HepG2 (cell line): ENCODE data around the gene ZBTB20. TPM values are rescaled to one million over a fixed set of nuclear protein-coding genes. Genes with fewer than 3 reads are reported as not detected.

Experiments used
- ARNTL ChIP-seq: sonication (generic); formaldehyde crosslinking; IDR thresholded peaks from 2 replicates; pipeline ENCODE4 v1.4.0; 2020; ENCODE audit warnings: mild to moderate bottlenecking, missing genetic modification reagents
- BRCA1 ChIP-seq: sonication (generic); formaldehyde crosslinking; IDR thresholded peaks from 2 replicates; pipeline ENCODE4 v1.4.0; 2020; ENCODE audit warnings: missing genetic modification reagents
- GPN1 ChIP-seq: sonication (generic); formaldehyde crosslinking; IDR thresholded peaks from 2 replicates; pipeline ENCODE4 v1.5.1; 2020; ENCODE audit warnings: missing genetic modification reagents, borderline replicate concordance
- KDM1A ChIP-seq: IDR thresholded peaks from 2 replicates; pipeline ENCODE4 v1.6.1; 2016; ENCODE audit warnings: missing compliant biosample characterization
- KDM5A ChIP-seq: fragments of 200-600 bp; sonication (generic); IDR thresholded peaks from 2 replicates; pipeline ENCODE4 v1.7.0; 2018; ENCODE audit warnings: antibody characterized with exemption, mild to moderate bottlenecking, low read length, borderline replicate concordance
- NR2C2 ChIP-seq: sonication (generic); formaldehyde crosslinking; IDR thresholded peaks from 2 replicates; pipeline ENCODE4 v1.4.0; 2020; ENCODE audit warnings: missing genetic modification reagents, mild to moderate bottlenecking, moderate library complexity, borderline replicate concordance
- RARA ChIP-seq: IDR thresholded peaks from 2 replicates; pipeline ENCODE4 v1.6.1; 2016; ENCODE audit warnings: missing genetic modification reagents, missing compliant biosample characterization
- SMAD1 ChIP-seq: sonication (generic); formaldehyde crosslinking; IDR thresholded peaks from 2 replicates; pipeline ENCODE4 v1.4.0; 2020; ENCODE audit warnings: missing genetic modification reagents, low read depth, mild to moderate bottlenecking, borderline replicate concordance
- ZBTB39 ChIP-seq: sonication (generic); formaldehyde crosslinking; IDR thresholded peaks from 2 replicates; pipeline ENCODE4 v1.5.0; 2020; ENCODE audit warnings: missing genetic modification reagents
- ZBTB49 ChIP-seq: sonication (generic); formaldehyde crosslinking; IDR thresholded peaks from 2 replicates; pipeline ENCODE4 v1.4.0; 2020; ENCODE audit warnings: missing genetic modification reagents, borderline replicate concordance
- ZFP37 ChIP-seq: sonication (generic); formaldehyde crosslinking; IDR thresholded peaks from 2 replicates; pipeline ENCODE4 v1.4.0; 2020; ENCODE audit warnings: missing genetic modification reagents, borderline replicate concordance
- ZFP91 ChIP-seq: sonication (generic); formaldehyde crosslinking; IDR thresholded peaks from 2 replicates; pipeline ENCODE4 v1.9.0; 2022; ENCODE audit warnings: missing genetic modification reagents, mild to moderate bottlenecking, borderline replicate concordance
- ZMAT5 ChIP-seq: sonication (generic); formaldehyde crosslinking; IDR thresholded peaks from 2 replicates; pipeline ENCODE4 v1.5.0; 2020; ENCODE audit warnings: mild to moderate bottlenecking, low read depth, missing genetic modification reagents, borderline replicate concordance
- ZMYM4 ChIP-seq: sonication (generic); formaldehyde crosslinking; IDR thresholded peaks from 2 replicates; pipeline ENCODE4 v1.8.1; 2023; ENCODE audit warnings: mild to moderate bottlenecking, missing genetic modification reagents
- ZNF136 ChIP-seq: sonication (generic); formaldehyde crosslinking; IDR thresholded peaks from 2 replicates; pipeline ENCODE4 v1.8.1; 2022; ENCODE audit warnings: low read depth, mild to moderate bottlenecking, moderate library complexity, missing genetic modification reagents
- ZNF180 ChIP-seq: sonication (generic); formaldehyde crosslinking; IDR thresholded peaks from 2 replicates; pipeline ENCODE4 v1.4.0; 2020; ENCODE audit warnings: low read depth, missing genetic modification reagents, borderline replicate concordance
- ZNF670 ChIP-seq: sonication (generic); formaldehyde crosslinking; IDR thresholded peaks from 2 replicates; pipeline ENCODE4 v1.8.0; 2022; ENCODE audit warnings: mild to moderate bottlenecking, missing genetic modification reagents, borderline replicate concordance
- ZNF713 ChIP-seq: sonication (generic); formaldehyde crosslinking; IDR thresholded peaks from 2 replicates; pipeline ENCODE4 v1.4.0; 2020; ENCODE audit warnings: mild to moderate bottlenecking, missing genetic modification reagents
- ZNF782 ChIP-seq: sonication (generic); formaldehyde crosslinking; IDR thresholded peaks from 2 replicates; pipeline ENCODE4 v1.4.0; 2020; ENCODE audit warnings: missing genetic modification reagents, mild to moderate bottlenecking, borderline replicate concordance
- ZNF83 ChIP-seq: sonication (generic); formaldehyde crosslinking; IDR thresholded peaks from 2 replicates; pipeline ENCODE4 v1.4.0; 2020; ENCODE audit warnings: missing genetic modification reagents, mild to moderate bottlenecking, borderline replicate concordance
- polyA plus RNA-seq, 8 experiments: library from polyadenylated mRNA; depleted of rRNA in 3 of 8; stranded (reverse) in 7 of 8; unstranded in 1 of 8; fragments of >200 nt; fragmentation: Illumina TruSeq in 4 of 8; extraction: Trizol in 4 of 8; gene quantifications; 2 replicates each; pipeline versions ENCODE4 v1.2.1 to v1.2.3, GENCODE V29; 2011 to 2016; ENCODE audit warnings: low read depth in 4 of 8, missing spikeins in 1 of 8, mixed read lengths in 1 of 8; ENCODE audit not compliant: insufficient read depth in 1 of 8
- total RNA-seq, 5 experiments: library from RNA; depleted of rRNA; stranded (reverse); fragments of >200 nt; fragmentation: Illumina TruSeq; extraction: Trizol; gene quantifications; 2 replicates each; pipeline ENCODE4 v1.2.3, GENCODE V29; 2016; ENCODE audit warnings: low read depth in 1 of 5

Gene ZBTB20
- total and polyA plus RNA-seq, 2 of the 13 experiments (the other 11 are each of a cell fraction or from before 2014, with no cell fraction given): 1.9 to 8.8 TPM

GRCh38 chr3:115147329-115148141 is 447 bp upstream of the ZBTB20 start (continued):
- TF ChIP-seq ZNF83 (CRISPR knock-in tag): 0 out of 2 replicates have a peak, but pooled peaks have one; percentile 36
- no peak for TF ChIP-seq ZBTB39 (CRISPR knock-in tag)
- TF ChIP-seq SMAD1 (CRISPR knock-in tag): 0 out of 2 replicates have a peak, but pooled peaks have one; percentile 57
- TF ChIP-seq ZMYM4 (CRISPR knock-in tag): peak; percentile 70
- no peak for TF ChIP-seq ZNF670 (CRISPR knock-in tag)
- no peak for TF ChIP-seq ZBTB49 (CRISPR knock-in tag)
- TF ChIP-seq KDM1A (CRISPR knock-in tag): no peak
- no peak for TF ChIP-seq ZNF136 (CRISPR knock-in tag)
- peak; percentile 68; the same call in 1 of the 2 replicates for TF ChIP-seq KDM5A
- TF ChIP-seq GPN1 (CRISPR knock-in tag): no peak
- no peak for TF ChIP-seq ZNF180
- peak; percentile 83 for TF ChIP-seq NR2C2 (CRISPR knock-in tag)
- TF ChIP-seq RARA (CRISPR knock-in tag): peak; percentile 44; the same call in 1 of the 2 replicates
- TF ChIP-seq BRCA1: no peak
- TF ChIP-seq ZFP37: no peak
- TF ChIP-seq ZNF782 (CRISPR knock-in tag): peak; percentile 68; the same call in 1 of the 2 replicates
- TF ChIP-seq ZFP91 (CRISPR knock-in tag): peak; percentile 56; the same call in 1 of the 2 replicates
- no peak for TF ChIP-seq ZMAT5 (CRISPR knock-in tag)
- no peak for TF ChIP-seq ARNTL (CRISPR knock-in tag)
- TF ChIP-seq ZNF713 (CRISPR knock-in tag): 0 out of 2 replicates have a peak, but pooled peaks have one; percentile 48
